Mesothelial cell of epicardium (in vitro differentiated cells): ENCODE results near the gene RPUSD2. TPM values are rescaled to one million over a fixed set of nuclear protein-coding genes. Genes with fewer than 3 reads are reported as not detected.

Source experiments
- DNase-seq, 2 experiments: peaks; one replicate each; pipeline ENCODE4 v3.0.0; 2021; ENCODE audit warnings: low spot score in 2 of 2; ENCODE audit not compliant: unreplicated experiment in 2 of 2
- H3K27ac Mint-ChIP-seq: 2 replicates; pipeline ENCODE4 v1.8.0; 2021; ENCODE audit warnings: mixed read lengths
- H3K27me3 Mint-ChIP-seq: 2 replicates; pipeline ENCODE4 v1.8.0; 2021; ENCODE audit warnings: low read depth, mixed read lengths
- H3K36me3 Mint-ChIP-seq: 2 replicates; pipeline ENCODE4 v1.8.0; 2021; ENCODE audit warnings: mixed read lengths
- H3K4me1 Mint-ChIP-seq: 2 replicates; pipeline ENCODE4 v1.8.0; 2021; ENCODE audit warnings: mixed read lengths
- H3K4me3 Mint-ChIP-seq: 2 replicates; pipeline ENCODE4 v1.8.0; 2021; ENCODE audit warnings: mild to moderate bottlenecking, moderate library complexity, mixed read lengths
- H3K9me3 Mint-ChIP-seq: 2 replicates; pipeline ENCODE4 v1.8.0; 2021; ENCODE audit warnings: mixed read lengths
- CTCF ChIP-seq: fragments of 200-600 bp; sonication (generic); IDR thresholded peaks from one replicate; pipeline ENCODE4 v1.5.0; 2021; ENCODE audit warnings: antibody characterized with exemption; ENCODE audit not compliant: unreplicated experiment
- total RNA-seq: library from RNA; stranded (reverse); gene quantifications from 3 replicates; pipeline ENCODE4 v1.2.1, GENCODE V29; 2021

RPUSD2 gene
- total RNA-seq, 1 donor from 2014 or later = 13.0 TPM

GRCh38 chr15:40548610-40549009, 20.5 kb upstream of the RPUSD2 start:
- no peak for TF ChIP-seq CTCF
- Mint-ChIP-seq H3K27ac (no peak overlapping the region), H3K4me3 (no peak overlapping the region), H3K9me3 (no peaks in the 10 kb centered on the region), H3K36me3 (peaks cover 9% of the 10 kb centered on the region), H3K4me1 (no peaks in the 10 kb centered on the region), H3K27me3 (no peaks in the 10 kb centered on the region)
- DNase-seq = no peak

- Mint-ChIP-seq H3K27me3 (no peaks in the 10 kb centered on the region), H3K4me1 (no peaks in the 10 kb centered on the region), H3K36me3 (peaks cover 12% of the 10 kb centered on the region)
Observed at GRCh38 chr15:40549894-40550293, 19.2 kb upstream of the RPUSD2 start.

GRCh38 chr15:40550341-40551037, 18.6 kb upstream of the RPUSD2 start:
- Mint-ChIP-seq H3K4me1 (no peaks in the 10 kb centered on the region), H3K27me3 (no peaks in the 10 kb centered on the region), H3K27ac (no peak overlapping the region), H3K9me3 (no peaks in the 10 kb centered on the region), H3K4me3 (no peak overlapping the region), H3K36me3 (peaks cover 18% of the 10 kb centered on the region)
- no peak for TF ChIP-seq CTCF
- no peak for DNase-seq

More at GRCh38 chr15:40549894-40550293, 19.2 kb upstream of the RPUSD2 start:
- H3K27ac Mint-ChIP-seq = no peak overlapping the region
- H3K9me3 Mint-ChIP-seq = no peaks in the 10 kb centered on the region
- no peak overlapping the region for H3K4me3 Mint-ChIP-seq
- no peak for TF ChIP-seq CTCF
- DNase-seq = no peak

- no peak for DNase-seq
- Mint-ChIP-seq H3K4me1 (peaks cover 7% of the 10 kb centered on the region), H3K4me3 (no peak overlapping the region), H3K36me3 (peaks cover 29% of the 10 kb centered on the region), H3K27me3 (no peaks in the 10 kb centered on the region), H3K27ac (no peak overlapping the region), H3K9me3 (no peaks in the 10 kb centered on the region)
- TF ChIP-seq CTCF = no peak
Observed at GRCh38 chr15:40554161-40554525, 15.0 kb upstream of the RPUSD2 start.

GRCh38 chr15:40555876-40556275, 13.2 kb upstream of the RPUSD2 start:
- DNase-seq = no peak
- no peak overlapping the region for H3K4me3 Mint-ChIP-seq
- H3K36me3 Mint-ChIP-seq = peaks cover 33% of the 10 kb centered on the region
- H3K4me1 Mint-ChIP-seq = peaks cover 8% of the 10 kb centered on the region
- no peaks in the 10 kb centered on the region for H3K27me3 Mint-ChIP-seq
- H3K9me3 Mint-ChIP-seq = no peaks in the 10 kb centered on the region
- no peak overlapping the region for H3K27ac Mint-ChIP-seq
- no peak for TF ChIP-seq CTCF
